HUES6 (cell line): ENCODE results near the gene SEPTIN11.

Experiments used
- H3K27ac ChIP-seq: 2 replicates; pipeline ENCODE4 v1.7.0; 2013; ENCODE audit warnings: low read depth, mild to moderate bottlenecking, low read length, inconsistent platforms
- H3K27me3 ChIP-seq: 2 replicates; pipeline ENCODE4 v1.6.1; 2013; ENCODE audit warnings: low read length; ENCODE audit not compliant: control insufficient read depth, insufficient read depth
- H3K36me3 ChIP-seq: 2 replicates; pipeline ENCODE4 v1.6.1; 2013; ENCODE audit warnings: low read length; ENCODE audit not compliant: control insufficient read depth, insufficient read depth
- H3K4me1 ChIP-seq: 2 replicates; pipeline ENCODE4 v1.6.1; 2013; ENCODE audit warnings: low read length; ENCODE audit not compliant: control insufficient read depth, insufficient read depth
- H3K4me3 ChIP-seq: 2 replicates; pipeline ENCODE4 v1.5.1; 2013; ENCODE audit warnings: low read depth, low read length
- H3K9ac ChIP-seq: one replicate; pipeline ENCODE4 v1.6.1; 2013; ENCODE audit warnings: mild to moderate bottlenecking, low read length
- H3K9me3 ChIP-seq: 2 replicates; pipeline ENCODE4 v1.6.1; 2013; ENCODE audit warnings: low read depth, low read length; ENCODE audit not compliant: control insufficient read depth, insufficient read depth

SEPTIN11 gene

DNA sequence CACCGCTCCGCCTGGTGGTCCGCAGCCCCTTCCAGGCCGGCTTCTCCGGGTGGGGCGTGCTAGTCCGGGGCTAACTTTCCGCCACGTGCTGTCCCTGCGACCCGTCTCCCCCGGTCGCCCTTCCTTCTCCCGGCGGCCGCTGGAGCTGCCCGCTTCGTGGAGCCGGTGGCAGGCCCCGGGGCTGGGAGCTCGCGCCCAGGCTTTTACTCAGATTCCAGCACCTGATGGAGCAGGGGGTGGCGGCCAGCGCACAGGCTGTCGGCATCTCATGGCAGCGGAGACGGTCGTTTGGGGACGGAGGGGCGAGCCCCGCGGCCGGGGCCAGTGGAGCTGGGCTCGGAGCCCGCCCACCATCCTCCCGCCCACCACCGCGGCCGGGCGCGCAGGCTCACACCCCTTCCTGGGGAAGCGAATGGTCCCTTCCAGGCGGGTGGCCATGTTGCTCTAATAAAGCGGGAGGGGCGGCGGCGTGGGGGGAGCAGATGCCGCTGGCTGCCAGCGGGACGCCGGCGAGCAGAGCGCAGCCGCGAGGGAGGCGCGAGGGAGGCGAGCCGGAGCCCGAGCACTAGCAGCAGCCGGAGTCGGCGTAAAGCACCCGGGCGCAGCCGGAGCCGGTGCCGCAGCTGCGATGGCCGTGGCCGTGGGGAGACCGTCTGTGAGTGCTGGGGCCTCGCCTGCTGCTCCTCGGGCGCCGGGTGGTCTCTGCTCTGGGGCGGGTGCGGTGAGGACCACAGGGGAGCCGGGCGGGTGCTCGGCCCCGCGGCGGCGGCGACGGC is at the start of gene SEPTIN11:
Gene SEPTIN11 (plus strand): TSS at position 477 of the 776 bp plus-strand sequence. CDS start 152 bp downstream, at position 629.
- peak within 1 kb of the TSS; percentile 68; the same call in 1 of the 2 replicates for H3K27ac ChIP-seq
- peaks cover under 1% of the 10 kb centered on the region; the same call in 1 of the 2 replicates for H3K36me3 ChIP-seq
- H3K4me3 ChIP-seq: peak within 1 kb of the TSS; percentile 91

GRCh38 chr4:76902233-76902890 is 47.2 kb upstream of the SEPTIN11 start:
- no peaks in the 10 kb centered on the region for H3K36me3 ChIP-seq
- no peak overlapping the region for H3K9ac ChIP-seq
- H3K9me3 ChIP-seq: peaks cover 16% of the 10 kb centered on the region
- H3K4me1 ChIP-seq: 0 out of 2 replicates have a peak, but pooled peaks cover 7% of the 10 kb centered on the region
- no peak overlapping the region for H3K27ac ChIP-seq
- H3K4me3 ChIP-seq: no peak overlapping the region
- peaks cover 37% of the 10 kb centered on the region for H3K27me3 ChIP-seq

More for the DNA sequence above, at the start of gene SEPTIN11:
- peak within 1 kb of the TSS; percentile 92 for H3K9ac ChIP-seq
- peaks cover 26% of the 10 kb centered on the region for H3K4me1 ChIP-seq
- no peaks in the 10 kb centered on the region for H3K9me3 ChIP-seq
- H3K27me3 ChIP-seq: peaks cover 11% of the 10 kb centered on the region

- H3K27ac ChIP-seq: no peak overlapping the region
- no peak overlapping the region for H3K9ac ChIP-seq
- H3K4me1 ChIP-seq: 0 out of 2 replicates have a peak, but pooled peaks cover 3% of the 10 kb centered on the region
- peaks cover 16% of the 10 kb centered on the region for H3K9me3 ChIP-seq
- no peaks in the 10 kb centered on the region for H3K36me3 ChIP-seq
- no peak overlapping the region for H3K4me3 ChIP-seq
- peaks cover 14% of the 10 kb centered on the region for H3K27me3 ChIP-seq
Observed at GRCh38 chr4:76904646-76905190, 44.8 kb upstream of the SEPTIN11 start.

- no peak overlapping the region for H3K9ac ChIP-seq
- H3K27ac ChIP-seq: no peak overlapping the region
- no peaks in the 10 kb centered on the region for H3K36me3 ChIP-seq
- no peak overlapping the region for H3K4me3 ChIP-seq
- peaks cover 16% of the 10 kb centered on the region for H3K9me3 ChIP-seq
- 0 out of 2 replicates have a peak, but pooled peaks cover 3% of the 10 kb centered on the region for H3K4me1 ChIP-seq
- H3K27me3 ChIP-seq: peaks cover 7% of the 10 kb centered on the region; the same call in 1 of the 2 replicates
Observed at GRCh38 chr4:76905521-76905920, 44.0 kb upstream of the SEPTIN11 start.

DNA sequence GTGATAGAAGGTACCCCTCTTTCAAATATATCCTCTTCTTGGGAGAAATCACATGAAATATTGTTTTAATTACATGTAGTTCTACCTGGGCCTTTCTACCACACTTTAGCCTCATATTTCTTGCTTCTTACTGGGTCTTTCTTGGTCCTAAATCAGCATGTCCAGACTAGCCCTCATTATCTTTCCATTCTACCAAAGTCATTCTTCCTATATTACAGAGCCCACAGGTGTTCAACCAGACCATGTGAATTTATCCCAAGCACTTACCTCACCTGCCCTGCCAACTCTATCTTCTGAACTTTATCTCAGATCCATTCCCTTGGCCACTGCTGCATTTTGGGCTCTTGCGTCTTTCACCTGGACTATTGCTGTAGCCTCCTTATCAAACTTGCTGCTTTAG is 39.8 kb upstream of the SEPTIN11 start:
- no peak overlapping the region for H3K9ac ChIP-seq
- H3K27me3 ChIP-seq: no peaks in the 10 kb centered on the region
- H3K4me3 ChIP-seq: no peak overlapping the region
- no peak overlapping the region for H3K27ac ChIP-seq
- H3K36me3 ChIP-seq: no peaks in the 10 kb centered on the region
- H3K9me3 ChIP-seq: peaks cover 11% of the 10 kb centered on the region
- H3K4me1 ChIP-seq: no peaks in the 10 kb centered on the region

DNA sequence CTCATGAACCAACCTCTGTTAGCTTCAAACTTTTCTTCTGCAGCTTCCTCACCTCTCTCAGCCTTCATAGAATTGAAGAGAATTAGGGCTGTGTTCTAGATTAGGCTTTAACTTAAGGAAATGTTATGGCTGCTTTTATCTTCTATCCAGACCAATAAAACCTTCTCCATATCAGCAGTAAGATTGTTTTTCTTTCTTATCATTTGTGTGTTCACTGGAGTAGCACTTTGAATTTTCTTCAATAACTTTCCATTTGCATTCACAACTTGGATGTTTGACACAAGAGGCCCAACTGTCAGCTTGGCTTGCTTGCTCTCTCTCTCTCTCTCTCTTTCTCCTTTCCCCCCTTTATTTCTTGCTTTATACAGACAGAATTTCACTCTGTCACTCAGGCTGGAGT is 28.8 kb upstream of the SEPTIN11 start:
- H3K27ac ChIP-seq: no peak overlapping the region
- no peaks in the 10 kb centered on the region for H3K27me3 ChIP-seq

DNA sequence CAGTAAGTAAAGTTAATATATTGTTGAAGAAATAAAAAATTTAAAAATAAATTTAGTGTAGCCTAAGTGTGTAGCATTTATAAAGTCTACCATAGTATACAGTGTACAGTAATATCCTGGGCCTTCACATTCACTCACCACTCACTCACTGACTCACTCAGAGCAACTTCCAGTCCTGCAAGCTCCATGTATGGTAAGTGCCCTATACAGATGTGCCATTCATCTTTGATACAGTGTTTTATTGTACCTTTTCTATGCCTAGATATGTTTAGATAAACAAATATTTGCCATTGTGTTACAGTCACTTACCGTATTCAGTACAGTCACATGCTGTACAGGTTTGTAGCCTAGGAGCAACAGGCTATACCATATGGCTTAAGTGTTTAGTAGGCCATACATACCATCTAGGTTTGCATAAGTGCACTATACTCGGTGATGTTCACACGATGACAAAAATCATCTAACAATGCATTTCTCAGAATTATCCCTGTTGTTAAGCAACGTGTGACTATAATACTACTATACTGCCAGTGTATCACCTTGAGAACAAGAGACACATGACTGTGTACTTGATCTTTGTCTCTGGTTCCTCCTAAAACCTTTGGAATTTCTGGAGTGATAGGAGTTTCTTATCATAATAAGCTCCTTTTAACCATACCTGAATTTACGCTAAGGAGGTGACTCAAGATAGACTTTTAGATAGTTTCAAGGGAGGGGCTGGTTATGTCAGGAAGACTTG is 25.8 kb upstream of the SEPTIN11 start:
- Histone ChIP-seq H3K4me3 (no peak overlapping the region), H3K9me3 (no peaks in the 10 kb centered on the region), H3K4me1 (0 out of 2 replicates have a peak, but pooled peaks cover 2% of the 10 kb centered on the region), H3K9ac (no peak overlapping the region), H3K27me3 (no peaks in the 10 kb centered on the region), H3K27ac (no peak overlapping the region), H3K36me3 (no peaks in the 10 kb centered on the region)

More for the DNA sequence above, 28.8 kb upstream of the SEPTIN11 start:
- Histone ChIP-seq H3K36me3 (no peaks in the 10 kb centered on the region), H3K9me3 (peaks cover 1% of the 10 kb centered on the region; the same call in 1 of the 2 replicates), H3K4me3 (no peak overlapping the region), H3K4me1 (0 out of 2 replicates have a peak, but pooled peaks cover 2% of the 10 kb centered on the region), H3K9ac (no peak overlapping the region)

- H3K9ac ChIP-seq: no peak overlapping the region
- H3K27ac ChIP-seq: no peak overlapping the region
- no peaks in the 10 kb centered on the region for H3K36me3 ChIP-seq
- 0 out of 2 replicates have a peak, but pooled peaks cover 2% of the 10 kb centered on the region for H3K4me1 ChIP-seq
- no peaks in the 10 kb centered on the region for H3K9me3 ChIP-seq
- no peak overlapping the region for H3K4me3 ChIP-seq
- no peaks in the 10 kb centered on the region for H3K27me3 ChIP-seq
Observed at GRCh38 chr4:76926841-76927240, 22.7 kb upstream of the SEPTIN11 start.

DNA sequence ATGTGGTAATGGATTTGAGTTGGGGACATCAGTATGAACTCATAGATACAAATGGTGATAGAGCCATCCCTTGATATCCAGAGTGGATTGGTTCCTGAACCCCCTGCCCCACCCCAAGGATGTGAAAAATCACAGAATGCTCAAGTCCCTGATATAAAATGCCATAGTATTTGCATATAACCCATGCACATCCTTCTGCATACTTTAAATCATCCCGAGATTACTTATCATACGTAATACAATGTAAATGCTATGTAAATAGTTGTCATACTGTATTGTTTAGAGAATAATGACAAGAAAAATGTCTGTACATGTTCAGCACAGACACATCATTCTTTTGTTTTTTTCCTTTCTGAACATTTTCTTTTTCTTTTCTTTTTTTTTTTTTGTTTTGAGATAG is 18.9 kb upstream of the SEPTIN11 start:
- Histone ChIP-seq H3K27me3 (no peaks in the 10 kb centered on the region), H3K4me3 (no peak overlapping the region), H3K9ac (no peak overlapping the region), H3K27ac (no peak overlapping the region), H3K36me3 (no peaks in the 10 kb centered on the region), H3K4me1 (no peaks in the 10 kb centered on the region), H3K9me3 (no peaks in the 10 kb centered on the region)

GRCh38 chr4:76931087-76931486 is 18.5 kb upstream of the SEPTIN11 start:
- Histone ChIP-seq H3K9ac (no peak overlapping the region), H3K27me3 (no peaks in the 10 kb centered on the region), H3K27ac (no peak overlapping the region), H3K36me3 (no peaks in the 10 kb centered on the region), H3K4me3 (no peak overlapping the region), H3K4me1 (no peaks in the 10 kb centered on the region), H3K9me3 (no peaks in the 10 kb centered on the region)
